NOMO-1 treated with dmso at 0.1 percent for 144 hours (cell line): ENCODE data around the gene APPL2.
"Not testable (repeated sequence)": the region's sequence is repeated elsewhere in the genome, so short reads cannot be mapped to it uniquely, and the experiment has no call there.

Experiments used
- DNase-seq: peaks from one replicate; lab custom pipeline; 2025; ENCODE audit not compliant: unreplicated experiment; lab: John Stamatoyannopoulos, UW

The APPL2 gene

GRCh38 chr12:105257321-105257728 lies 21.4 kb upstream of the APPL2 start:
- no peak for DNase-seq

GRCh38 chr12:105256921-105257320 lies 20.9 kb upstream of the APPL2 start:
- DNase-seq: no peak

GRCh38 chr12:105256431-105256830 lies 20.5 kb upstream of the APPL2 start:
- DNase-seq: not testable (repeated sequence)

GRCh38 chr12:105256011-105256410 lies 20.0 kb upstream of the APPL2 start:
- no peak for DNase-seq

- no peak for DNase-seq
These were observed 18.0 kb upstream of the APPL2 start for GRCh38 chr12:105253866-105254513.

GRCh38 chr12:105252901-105253300 lies 16.9 kb upstream of the APPL2 start:
- DNase-seq: no peak

GRCh38 chr12:105245776-105246427 lies 9.9 kb upstream of the APPL2 start:
- not testable (repeated sequence) for DNase-seq

- no peak for DNase-seq
These were observed 9.3 kb upstream of the APPL2 start for GRCh38 chr12:105245291-105245690.

GRCh38 chr12:105240228-105240627 lies 4.3 kb upstream of the APPL2 start:
- DNase-seq: peak; percentile 39

GRCh38 chr12:105239304-105239703 lies 3.3 kb upstream of the APPL2 start:
- no peak for DNase-seq

GRCh38 chr12:105237666-105238065 lies 1.7 kb upstream of the APPL2 start:
- no peak for DNase-seq

GRCh38 chr12:105235281-105235731 lies 668 bp downstream of the APPL2 start:
- no peak for DNase-seq

- DNase-seq: no peak
These were observed 1.8 kb downstream of the APPL2 start for GRCh38 chr12:105234197-105234596.

- no peak for DNase-seq
These were observed 2.7 kb downstream of the APPL2 start for GRCh38 chr12:105233041-105233905.

- no peak for DNase-seq
These were observed 4.6 kb downstream of the APPL2 start for GRCh38 chr12:105231396-105231795.

GRCh38 chr12:105229371-105229770 lies 6.6 kb downstream of the APPL2 start:
- DNase-seq: no peak

- DNase-seq: no peak
These were observed 7.0 kb downstream of the APPL2 start for GRCh38 chr12:105228966-105229365.

GRCh38 chr12:105228494-105228893 lies 7.5 kb downstream of the APPL2 start:
- DNase-seq: no peak

GRCh38 chr12:105227879-105228278 lies 8.1 kb downstream of the APPL2 start:
- DNase-seq: no peak

GRCh38 chr12:105226219-105226618 lies 9.8 kb downstream of the APPL2 start:
- DNase-seq: no peak

- DNase-seq: no peak
These were observed 10.4 kb downstream of the APPL2 start for GRCh38 chr12:105225505-105226015.

- no peak for DNase-seq
These were observed 11.6 kb downstream of the APPL2 start for GRCh38 chr12:105224399-105224798.
